CD8-positive, alpha-beta memory T cell (primary cell): Measurements from ENCODE around the gene PNKD. TPM values are rescaled to one million over a fixed set of nuclear protein-coding genes. Genes with fewer than 3 reads are reported as not detected.
A peak's percentile ranks its signal among the peaks of the same experiment; 100 is the strongest.

Experiments
- CTCF ChIA-PET: fragments of 350-600 bp; sonication (Branson Sonifier 250); formaldehyde crosslinking; loops from one replicate; lab custom pipeline; 2021; ENCODE audit warnings: antibody characterized with exemption; lab: Charles Lee
- POLR2A ChIA-PET: fragments of 350-600 bp; sonication (Branson Sonifier 250); formaldehyde crosslinking; loops from one replicate; lab custom pipeline; 2021; ENCODE audit warnings: antibody characterized with exemption; lab: Charles Lee
- DNase-seq, 5 donors: peaks; one replicate each; pipeline versions ENCODE4 v3.0.0 to v3.0.0-alpha.2; 2020 to 2022; ENCODE audit warnings: mixed read lengths in 1 of 5
- H3K27ac ChIP-seq: one replicate; pipeline ENCODE4 v1.7.0; 2013; ENCODE audit warnings: low read depth, mild to moderate bottlenecking, low read length, moderate library complexity
- H3K27me3 ChIP-seq: 2 replicates; pipeline ENCODE4 v1.7.0; 2013; ENCODE audit warnings: low read length, mild to moderate bottlenecking; ENCODE audit not compliant: insufficient read depth, poor library complexity, severe bottlenecking
- H3K36me3 ChIP-seq: 2 replicates; pipeline ENCODE4 v1.7.0; 2013; ENCODE audit warnings: mild to moderate bottlenecking, low read length, moderate library complexity; ENCODE audit not compliant: insufficient read depth
- H3K4me1 ChIP-seq: 2 replicates; pipeline ENCODE4 v1.7.0; 2013; ENCODE audit warnings: mild to moderate bottlenecking, low read length, moderate library complexity; ENCODE audit not compliant: insufficient read depth
- H3K4me3 ChIP-seq: 2 replicates; pipeline ENCODE4 v1.7.0; 2013; ENCODE audit warnings: mild to moderate bottlenecking, low read length
- H3K9me3 ChIP-seq: 2 replicates; pipeline ENCODE4 v1.7.0; 2013; ENCODE audit warnings: mild to moderate bottlenecking, low read length
- H3K27ac Mint-ChIP-seq, 8 donors: one replicate each; pipeline ENCODE4 v1.8.0; 2020 to 2021; ENCODE audit warnings: mixed read lengths in 8 of 8, mild to moderate bottlenecking in 6 of 8, inconsistent platforms in 3 of 8, moderate library complexity in 3 of 8
- H3K27me3 Mint-ChIP-seq, 2 donors: one replicate each; pipeline ENCODE4 v1.8.0; 2020 to 2021; ENCODE audit warnings: mixed read lengths in 2 of 2, mild to moderate bottlenecking in 1 of 2, moderate library complexity in 1 of 2
- H3K36me3 Mint-ChIP-seq, 3 donors: one replicate each; pipeline ENCODE4 v1.8.0; 2020 to 2021; ENCODE audit warnings: mixed read lengths in 3 of 3, inconsistent platforms in 1 of 3, mild to moderate bottlenecking in 1 of 3
- H3K4me1 Mint-ChIP-seq, 3 donors: one replicate each; pipeline ENCODE4 v1.8.0; 2020 to 2021; ENCODE audit warnings: mixed read lengths in 3 of 3, inconsistent platforms in 1 of 3, mild to moderate bottlenecking in 1 of 3
- H3K4me3 Mint-ChIP-seq, 7 donors: one replicate each; pipeline ENCODE4 v1.8.0; 2020 to 2021; ENCODE audit warnings: mixed read lengths in 7 of 7, mild to moderate bottlenecking in 6 of 7, moderate library complexity in 4 of 7, inconsistent platforms in 2 of 7
- H3K9me3 Mint-ChIP-seq, 5 donors: one replicate each; pipeline ENCODE4 v1.8.0; 2020 to 2022; ENCODE audit warnings: mixed read lengths in 5 of 5, mild to moderate bottlenecking in 3 of 5, moderate library complexity in 2 of 5, inconsistent platforms in 1 of 5
- polyA plus RNA-seq: library from polyadenylated mRNA; unstranded; fragments of 300-500 nt; fragmentation: Illumina TruSeq; gene quantifications from one replicate; pipeline ENCODE4 v1.2.3, GENCODE V29; 2021
- total RNA-seq, 2 experiments: library from RNA; stranded (reverse); gene quantifications; one replicate each; pipeline ENCODE4 v1.2.3, GENCODE V29; 2021

Gene PNKD
- total and polyA plus RNA-seq, 3 experiments from 2014 or later: 26.8 to 111 (median 31.6) TPM

DNA sequence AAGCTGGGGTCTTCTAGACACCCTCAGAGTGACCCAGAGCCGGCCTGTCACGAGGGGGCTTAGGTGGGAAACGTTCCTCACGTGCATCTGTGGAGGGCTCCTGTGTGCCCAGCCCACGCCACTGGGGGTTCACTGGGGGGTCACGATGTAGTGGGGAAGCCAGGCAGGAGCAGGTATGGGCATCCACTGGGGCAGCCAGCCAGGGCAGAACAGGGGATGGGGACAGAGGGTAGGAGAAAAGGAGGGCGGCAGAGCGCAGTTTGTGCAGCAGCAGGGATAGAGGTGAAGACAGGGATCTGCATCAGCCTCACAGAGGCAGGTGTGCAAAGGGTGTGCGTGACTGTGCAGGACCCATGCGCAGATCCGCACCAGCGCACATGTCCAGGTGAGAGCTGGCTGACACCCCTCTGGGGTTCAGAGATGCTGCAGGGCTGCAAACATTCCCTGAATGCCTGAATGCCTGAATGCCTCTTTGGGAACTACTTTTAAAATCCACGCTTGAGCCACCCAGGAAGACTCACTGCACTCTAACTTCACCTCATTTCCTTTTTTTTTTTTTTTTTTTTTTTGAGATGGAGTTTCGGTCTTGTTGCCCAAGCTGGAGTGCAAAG is 10.0 kb downstream of the PNKD start:
- Histone ChIP-seq H3K9me3 (no peaks in the 10 kb centered on the region), H3K4me1 (peaks cover 26% of the 10 kb centered on the region), H3K4me3 (no peak overlapping the region), H3K27me3 (no peaks in the 10 kb centered on the region), H3K36me3 (peaks cover 73% of the 10 kb centered on the region), H3K27ac (no peak overlapping the region)
- H3K36me3 Mint-ChIP-seq: peaks cover 3 to 74% (median 15%) of the 10 kb centered on the region in 3 donors
- H3K27ac Mint-ChIP-seq: peak overlapping the region in 7 of 8 donors; percentile 15 to 76 (median 67)
- no peak for DNase-seq
- no peaks in the 10 kb centered on the region for H3K27me3 Mint-ChIP-seq
- no peak overlapping the region for H3K4me3 Mint-ChIP-seq
- POLR2A ChIA-PET: interaction anchor here (0.7 kb wide), 1 partner anchor 12 kb away, joined by 3 read pairs; no protein-coding TSS in a partner anchor
- CTCF ChIA-PET: interaction anchor here (7.8 kb wide), 1 partner anchor 7 kb away, joined by 134 read pairs; the partner anchor contains the start of genes AAMP and PNKD
- peaks cover 32 to 52% (median 35%) of the 10 kb centered on the region in 3 donors for H3K4me1 Mint-ChIP-seq
- H3K9me3 Mint-ChIP-seq: no peaks in the 10 kb centered on the region

DNA sequence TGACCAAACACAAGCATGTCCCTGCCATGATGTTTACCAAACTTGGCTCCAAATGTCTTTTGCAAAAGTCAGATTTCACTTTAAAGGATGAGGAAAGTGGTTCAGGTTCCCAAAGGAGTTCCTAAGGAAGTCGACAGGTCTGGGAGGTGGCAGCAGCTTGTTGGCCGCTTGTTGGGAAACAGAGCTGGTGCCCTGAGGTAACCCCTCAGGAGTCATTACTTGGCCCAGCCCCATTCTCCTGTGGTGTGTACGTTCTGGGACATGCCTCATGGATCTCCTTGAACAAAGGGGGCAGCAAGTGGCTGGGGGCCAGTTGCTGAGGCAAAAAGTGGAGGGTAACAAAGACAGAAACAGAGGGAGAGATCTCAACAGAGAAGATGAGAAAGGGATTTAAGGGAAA is 11.1 kb downstream of the PNKD start:
- no peaks in the 10 kb centered on the region for H3K27me3 Mint-ChIP-seq
- no peak for DNase-seq
- H3K27ac ChIP-seq: no peak overlapping the region
- peak overlapping the region in 6 of 8 donors; percentile 76 to 89 (median 86) for H3K27ac Mint-ChIP-seq
- peaks cover 37% of the 10 kb centered on the region for H3K4me1 ChIP-seq
- no peak overlapping the region for H3K4me3 ChIP-seq
- H3K9me3 ChIP-seq: no peaks in the 10 kb centered on the region
- H3K27me3 ChIP-seq: no peaks in the 10 kb centered on the region
- ChIA-PET CTCF (interaction anchor here (7.8 kb wide), 1 partner anchor 8 kb away, joined by 134 read pairs; the partner anchor contains the start of genes AAMP and PNKD), POLR2A (interaction anchor here (0.7 kb wide), 1 partner anchor 35 kb away, joined by 3 read pairs; no protein-coding TSS in a partner anchor)
- peaks cover 3 to 65% (median 15%) of the 10 kb centered on the region in 3 donors for H3K36me3 Mint-ChIP-seq
- peaks cover 62% of the 10 kb centered on the region for H3K36me3 ChIP-seq
- no peaks in the 10 kb centered on the region for H3K9me3 Mint-ChIP-seq
- peak overlapping the region in 1 of 7 donors; percentile 54 for H3K4me3 Mint-ChIP-seq
- peaks cover 43 to 62% (median 46%) of the 10 kb centered on the region in 3 donors for H3K4me1 Mint-ChIP-seq

DNA sequence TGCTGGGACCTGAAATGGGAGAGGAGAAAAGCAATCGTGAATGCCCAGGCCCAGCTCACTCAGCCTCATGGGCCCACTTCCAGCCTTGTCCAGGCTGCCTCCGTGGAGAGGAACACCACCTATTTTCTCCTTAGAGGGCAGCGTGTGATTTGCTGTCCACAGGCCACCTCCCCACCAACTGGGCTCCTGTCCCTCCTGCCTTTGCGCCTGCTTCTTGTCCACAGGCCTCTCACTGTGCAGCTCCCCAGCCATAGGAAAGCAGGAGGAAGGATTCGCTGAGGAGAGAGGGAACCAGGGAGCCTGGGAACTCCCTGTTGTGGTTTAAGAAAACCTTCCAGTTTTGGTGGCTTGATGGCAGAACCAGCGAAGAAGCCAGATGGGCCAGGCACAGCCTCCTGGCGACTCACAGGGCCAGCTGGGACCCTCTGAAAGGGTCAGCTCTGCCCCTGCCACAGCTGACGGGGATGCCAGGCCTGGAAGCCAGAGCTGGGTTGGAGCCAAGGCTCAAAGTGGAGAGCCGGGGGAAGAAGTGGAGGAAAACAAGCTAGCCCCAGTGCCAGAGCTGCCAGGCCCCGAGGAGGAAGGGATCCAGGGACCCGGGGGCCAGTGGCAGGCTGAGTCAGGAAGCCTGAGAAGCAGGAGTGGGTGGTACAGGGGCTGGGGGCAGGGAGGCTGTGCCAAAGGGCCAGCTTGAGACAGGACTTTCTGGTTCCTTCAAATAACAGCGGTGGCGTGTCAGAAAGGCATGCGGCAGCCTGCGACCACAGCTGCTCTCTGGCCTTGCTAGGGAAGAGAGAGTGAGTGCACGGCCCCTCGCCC is 12.1 kb downstream of the PNKD start:
- Mint-ChIP-seq H3K9me3 (no peaks in the 10 kb centered on the region), H3K36me3 (peaks cover 0 to 58% (median 10%) of the 10 kb centered on the region in 3 donors), H3K27me3 (no peaks in the 10 kb centered on the region), H3K4me3 (peak overlapping the region in 1 of 7 donors; percentile 69), H3K27ac (peak overlapping the region in 5 of 8 donors; percentile 42 to 100 (median 99)), H3K4me1 (peaks cover 52 to 67% (median 56%) of the 10 kb centered on the region in 3 donors)
- Histone ChIP-seq H3K9me3 (no peaks in the 10 kb centered on the region), H3K36me3 (peaks cover 53% of the 10 kb centered on the region), H3K27me3 (no peaks in the 10 kb centered on the region), H3K4me3 (no peak overlapping the region), H3K27ac (no peak overlapping the region), H3K4me1 (peaks cover 45% of the 10 kb centered on the region)
- DNase-seq: no peak
- ChIA-PET CTCF (interaction anchor here (1.2 to 7.8 kb wide), 3 partner anchors 9 to 74 kb away, joined by 6 to 134 read pairs (median 6); partner anchors contain the start of genes AAMP and PNKD), POLR2A (interaction anchor here (0.5 to 0.9 kb wide), 2 partner anchors 13 to 971 kb away, joined by 3 to 6 read pairs; partner anchors contain the start of gene TUBA4B)

DNA sequence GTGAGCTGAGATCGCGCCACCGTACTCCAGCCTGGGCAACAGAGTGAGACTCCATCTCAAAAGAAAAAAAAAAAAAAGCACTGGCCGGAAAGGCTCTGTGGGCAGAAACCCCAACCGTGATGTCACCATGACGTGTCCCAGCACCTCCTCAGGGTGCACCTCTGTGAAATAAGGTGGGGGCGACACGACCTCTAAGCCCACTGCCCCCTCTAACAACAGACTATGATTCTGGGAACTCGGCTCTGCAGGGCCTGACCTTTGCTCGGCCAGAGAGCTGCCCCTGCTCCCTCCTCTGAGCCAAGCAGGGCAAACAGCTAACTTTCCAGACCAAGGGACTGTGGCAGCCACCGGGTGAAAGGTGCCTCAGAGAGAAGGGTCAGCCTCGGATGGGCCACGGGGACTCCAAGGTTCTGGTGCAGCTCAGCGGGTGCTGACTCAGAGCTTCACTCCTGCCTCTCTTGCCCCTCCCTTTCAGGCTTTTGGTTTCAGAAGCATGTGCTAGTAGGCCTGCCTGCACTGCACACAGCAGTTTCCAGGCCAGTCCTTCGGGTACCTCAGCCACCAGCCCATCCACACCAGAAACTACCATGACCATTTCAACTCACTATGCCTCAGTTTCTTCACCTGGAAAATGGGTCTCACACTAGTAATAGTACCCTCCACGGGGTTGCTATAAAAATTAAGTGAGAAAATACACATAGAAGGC is 13.9 kb downstream of the PNKD start:
- Histone ChIP-seq H3K36me3 (peaks cover 37% of the 10 kb centered on the region), H3K4me3 (peak overlapping the region; percentile 25), H3K4me1 (peaks cover 62% of the 10 kb centered on the region), H3K9me3 (no peaks in the 10 kb centered on the region), H3K27ac (peak overlapping the region; percentile 96), H3K27me3 (no peaks in the 10 kb centered on the region)
- Mint-ChIP-seq H3K36me3 (peaks cover 0 to 42% (median 4%) of the 10 kb centered on the region in 3 donors), H3K4me3 (peak overlapping the region; percentile 69 to 93 (median 89)), H3K9me3 (no peaks in the 10 kb centered on the region), H3K4me1 (peaks cover 68 to 81% (median 69%) of the 10 kb centered on the region in 3 donors), H3K27ac (peak overlapping the region; percentile 97 to 100 (median 99)), H3K27me3 (no peaks in the 10 kb centered on the region)
- ChIA-PET CTCF (interaction anchor here (1.7 to 7.8 kb wide), 3 partner anchors 9 to 11 kb away, joined by 5 to 134 read pairs (median 10); partner anchors contain the start of genes AAMP and PNKD), POLR2A (interaction anchor here (0.5 to 1.1 kb wide), 4 partner anchors 9 to 125 kb away, joined by 3 to 5 read pairs (median 4); no protein-coding TSS in a partner anchor)
- peak in 4 of 5 donors; percentile 52 to 75 (median 54) for DNase-seq

DNA sequence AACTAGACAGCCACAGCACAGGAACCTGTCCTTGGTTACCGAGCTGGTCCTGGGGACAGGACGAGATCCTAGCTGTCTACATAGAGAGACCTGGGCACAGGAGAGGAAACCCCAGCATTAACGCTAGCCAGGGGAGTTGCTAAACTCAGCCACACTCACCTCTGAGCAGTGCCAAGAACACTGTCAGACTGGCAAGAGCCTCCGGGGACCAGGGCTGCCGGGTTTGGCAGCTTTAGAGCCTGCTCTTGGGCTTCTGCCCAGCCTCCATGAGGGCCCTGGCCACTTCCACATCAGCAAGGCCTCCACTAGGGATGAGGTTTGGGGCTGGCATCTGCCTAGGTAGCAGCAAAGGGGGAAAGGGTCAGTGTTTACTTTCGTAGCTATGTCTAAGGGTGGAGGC is 15.3 kb downstream of the PNKD start:
- no peaks in the 10 kb centered on the region for H3K27me3 Mint-ChIP-seq
- peaks cover 75 to 83% (median 81%) of the 10 kb centered on the region in 3 donors for H3K4me1 Mint-ChIP-seq
- Histone ChIP-seq H3K9me3 (no peaks in the 10 kb centered on the region), H3K4me1 (peaks cover 75% of the 10 kb centered on the region), H3K27ac (peak overlapping the region; percentile 96), H3K27me3 (no peaks in the 10 kb centered on the region), H3K4me3 (peak overlapping the region; percentile 60), H3K36me3 (peaks cover 23% of the 10 kb centered on the region)
- DNase-seq: peak in 2 of 5 donors; percentile 17 to 21
- H3K4me3 Mint-ChIP-seq: peak overlapping the region; percentile 76 to 93 (median 89)
- peaks cover 0 to 36% (median 2%) of the 10 kb centered on the region in 3 donors for H3K36me3 Mint-ChIP-seq
- no peaks in the 10 kb centered on the region for H3K9me3 Mint-ChIP-seq
- H3K27ac Mint-ChIP-seq: peak overlapping the region; percentile 97 to 100 (median 99)
- CTCF ChIA-PET: interaction anchor here (0.6 to 7.8 kb wide), 9 partner anchors 8 to 111 kb away, joined by 3 to 134 read pairs (median 6); partner anchors contain the start of genes AAMP, CATIP and PNKD
- POLR2A ChIA-PET: interaction anchor here (0.5 to 4.3 kb wide), 5 partner anchors 9 to 993 kb away, joined by 3 to 41 read pairs (median 6); partner anchors contain the start of genes AAMP and PNKD

DNA sequence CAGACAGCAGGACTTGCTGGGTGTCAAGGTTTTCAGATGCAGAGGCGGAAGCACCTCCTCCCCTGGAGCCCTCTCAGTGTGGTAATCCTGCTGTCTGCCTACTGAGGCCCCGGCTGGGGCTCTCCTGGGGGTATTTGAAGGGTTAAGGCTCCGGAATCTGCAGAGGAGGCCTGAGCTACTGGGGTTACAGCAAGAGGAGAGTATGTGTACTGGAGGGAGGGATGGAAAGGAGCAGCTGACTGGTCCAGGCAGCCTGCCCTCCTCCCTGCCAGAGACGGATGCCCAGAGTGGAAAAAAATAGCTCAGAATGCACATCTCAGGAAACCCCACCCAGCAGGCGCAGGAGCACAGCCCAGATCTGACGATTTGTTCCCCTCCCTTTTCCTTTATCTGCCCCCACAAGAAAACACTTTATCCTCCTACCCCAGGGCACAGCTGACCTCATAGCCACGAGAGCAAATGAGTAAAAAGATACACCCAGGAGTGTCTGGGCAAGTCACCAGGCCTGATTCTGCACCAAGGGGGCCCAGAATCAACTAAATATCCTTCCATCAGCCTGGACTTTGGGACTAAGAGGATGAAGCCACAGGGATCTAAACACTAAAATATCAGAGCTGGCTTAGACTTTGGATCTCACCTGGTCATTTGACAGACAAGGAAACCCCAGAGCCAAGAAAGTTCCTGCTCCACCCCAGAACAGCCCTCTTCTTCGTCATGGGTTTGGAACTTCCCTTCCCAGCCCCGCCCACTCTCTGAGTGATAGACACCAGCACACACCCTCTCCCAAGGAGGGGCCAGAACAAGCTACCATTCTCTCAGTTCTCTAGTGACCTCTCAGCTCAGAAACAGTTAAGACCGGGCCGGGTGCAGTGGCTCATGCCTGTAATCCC is 16.5 kb downstream of the PNKD start:
- no peaks in the 10 kb centered on the region for H3K9me3 Mint-ChIP-seq
- Histone ChIP-seq H3K27me3 (no peaks in the 10 kb centered on the region), H3K4me1 (peaks cover 85% of the 10 kb centered on the region), H3K36me3 (peaks cover 14% of the 10 kb centered on the region), H3K27ac (peak overlapping the region; percentile 96), H3K9me3 (no peaks in the 10 kb centered on the region), H3K4me3 (peak overlapping the region; percentile 60)
- H3K27me3 Mint-ChIP-seq: no peaks in the 10 kb centered on the region
- H3K4me3 Mint-ChIP-seq: peak overlapping the region; percentile 76 to 93 (median 89)
- peaks cover 78 to 91% (median 82%) of the 10 kb centered on the region in 3 donors for H3K4me1 Mint-ChIP-seq
- CTCF ChIA-PET: interaction anchor here (0.8 to 7.8 kb wide), 10 partner anchors 8 to 113 kb away, joined by 3 to 134 read pairs (median 5); partner anchors contain the start of genes AAMP, CATIP, CTDSP1 and PNKD
- DNase-seq: peak; percentile 79 to 89 (median 86)
- POLR2A ChIA-PET: interaction anchor here (0.6 to 4.3 kb wide), 9 partner anchors 11 to 118 kb away, joined by 3 to 41 read pairs (median 3); partner anchors contain the start of genes AAMP, ARPC2 and PNKD
- peaks cover 0 to 40% (median 0%) of the 10 kb centered on the region in 3 donors for H3K36me3 Mint-ChIP-seq
- peak overlapping the region; percentile 97 to 100 (median 99) for H3K27ac Mint-ChIP-seq
